WTC11 (cell line): ENCODE data around the gene RBM38. TPM values are rescaled to one million over a fixed set of nuclear protein-coding genes. Genes with fewer than 3 reads are reported as not detected.

Source experiments
- ATAC-seq: fragments of 200-7000 bp; cut with Tn5 transposase; 2 replicates; pipeline ENCODE4 v1.10.0; 2021; ENCODE audit warnings: mild to moderate bottlenecking, moderate library complexity
- CTCF ChIA-PET: fragments of 300-600 bp; sonication (Branson Sonifier 250); formaldehyde crosslinking; loops from one replicate; lab custom pipeline; 2021; ENCODE audit warnings: antibody characterized with exemption; lab: Charles Lee
- POLR2A ChIA-PET: fragments of 350-600 bp; sonication (Branson Sonifier 250); formaldehyde crosslinking; loops from one replicate; lab custom pipeline; 2021; ENCODE audit warnings: antibody characterized with exemption; lab: Charles Lee
- DNase-seq: peaks from one replicate; pipeline ENCODE4 v3.0.0; 2021; ENCODE audit warnings: low spot score
- H3K27ac Mint-ChIP-seq: 2 replicates; pipeline ENCODE4 v1.8.0; 2021; ENCODE audit warnings: mixed read lengths
- H3K27me3 Mint-ChIP-seq: 2 replicates; pipeline ENCODE4 v1.8.0; 2021; ENCODE audit warnings: low read depth, mild to moderate bottlenecking, moderate library complexity, mixed read lengths
- H3K36me3 Mint-ChIP-seq: 2 replicates; pipeline ENCODE4 v1.8.0; 2021; ENCODE audit warnings: mixed read lengths
- H3K4me1 Mint-ChIP-seq: 2 replicates; pipeline ENCODE4 v1.8.0; 2022; ENCODE audit warnings: mixed read lengths
- H3K4me3 Mint-ChIP-seq: 2 replicates; pipeline ENCODE4 v1.8.0; 2021; ENCODE audit warnings: mild to moderate bottlenecking, moderate library complexity, mixed read lengths
- H3K9me3 Mint-ChIP-seq: 2 replicates; pipeline ENCODE4 v1.8.0; 2021; ENCODE audit warnings: mixed read lengths
- CREB1 ChIP-seq: sonication (generic); formaldehyde crosslinking; IDR thresholded peaks from 2 replicates; pipeline ENCODE4 v1.8.0; 2023; ENCODE audit warnings: mild to moderate bottlenecking, missing genetic modification reagents
- EMX1 ChIP-seq: fragments of 250-450 bp; sonication (Bioruptor Pico); IDR thresholded peaks from 2 replicates; pipeline ENCODE4 v1.8.0; 2021; ENCODE audit warnings: mild to moderate bottlenecking
- ERG ChIP-seq: fragments of 250-450 bp; sonication (Bioruptor Pico); IDR thresholded peaks from 2 replicates; pipeline ENCODE4 v1.8.0; 2021; ENCODE audit warnings: mild to moderate bottlenecking
- ETV6 ChIP-seq: sonication (generic); formaldehyde crosslinking; IDR thresholded peaks from 2 replicates; pipeline ENCODE4 v1.8.1; 2022; ENCODE audit warnings: mild to moderate bottlenecking, missing genetic modification reagents
- FOXJ3 ChIP-seq: sonication (generic); formaldehyde crosslinking; IDR thresholded peaks from 2 replicates; pipeline ENCODE4 v1.9.0; 2021; ENCODE audit warnings: missing genetic modification reagents, mild to moderate bottlenecking, borderline replicate concordance
- FOXP1 ChIP-seq: sonication (generic); formaldehyde crosslinking; IDR thresholded peaks from 2 replicates; pipeline ENCODE4 v1.8.0; 2022; ENCODE audit warnings: missing genetic modification reagents, mild to moderate bottlenecking, moderate library complexity, borderline replicate concordance
- GRHL2 ChIP-seq: fragments of 250-450 bp; sonication (Bioruptor Pico); IDR thresholded peaks from 2 replicates; pipeline ENCODE4 v1.8.0; 2022; ENCODE audit warnings: mild to moderate bottlenecking, moderate library complexity; ENCODE audit not compliant: insufficient replicate concordance, severe bottlenecking
- KAT7 ChIP-seq: sonication (generic); formaldehyde crosslinking; IDR thresholded peaks from 2 replicates; pipeline ENCODE4 v1.8.1; 2023; ENCODE audit warnings: missing genetic modification reagents, mild to moderate bottlenecking, borderline replicate concordance
- SMAD4 ChIP-seq: sonication (generic); formaldehyde crosslinking; IDR thresholded peaks from 2 replicates; pipeline ENCODE4 v1.8.0; 2022; ENCODE audit warnings: mild to moderate bottlenecking, missing genetic modification reagents
- ZBTB21 ChIP-seq: sonication (generic); formaldehyde crosslinking; IDR thresholded peaks from 2 replicates; pipeline ENCODE4 v1.8.1; 2023; ENCODE audit warnings: mild to moderate bottlenecking, missing genetic modification reagents, borderline replicate concordance
- ZNF263 ChIP-seq: sonication (generic); formaldehyde crosslinking; IDR thresholded peaks from 2 replicates; pipeline ENCODE4 v1.8.1; 2022; ENCODE audit warnings: low read depth, mild to moderate bottlenecking, moderate library complexity, missing genetic modification reagents
- ZNF281 ChIP-seq: sonication (generic); formaldehyde crosslinking; IDR thresholded peaks from 2 replicates; pipeline ENCODE4 v1.8.0; 2023; ENCODE audit warnings: mild to moderate bottlenecking, missing genetic modification reagents
- ZNF317 ChIP-seq: sonication (generic); formaldehyde crosslinking; IDR thresholded peaks from 2 replicates; pipeline ENCODE4 v1.8.1; 2023; ENCODE audit warnings: low read depth, mild to moderate bottlenecking, moderate library complexity, missing genetic modification reagents, borderline replicate concordance
- ZNF423 ChIP-seq: fragments of 250-450 bp; sonication (Bioruptor Pico); IDR thresholded peaks from 2 replicates; pipeline ENCODE4 v2.1.2; 2022; ENCODE audit warnings: mild to moderate bottlenecking, moderate library complexity
- ZNF671 ChIP-seq: fragments of 250-450 bp; sonication (Bioruptor Pico); IDR thresholded peaks from 2 replicates; pipeline ENCODE4 v1.8.0; 2021; ENCODE audit warnings: mild to moderate bottlenecking
- total RNA-seq: library from RNA; stranded (reverse); gene quantifications from 3 replicates; pipeline ENCODE4 v1.2.3, GENCODE V29; 2021
- TF ChIP-seq, protein P1 (sequence below): sonication (generic); formaldehyde crosslinking; IDR thresholded peaks from 2 replicates; pipeline ENCODE4 v1.8.1; 2023; ENCODE audit warnings: mild to moderate bottlenecking, missing genetic modification reagents
- TF ChIP-seq, protein P2 (sequence below): sonication (generic); formaldehyde crosslinking; IDR thresholded peaks from 2 replicates; pipeline ENCODE4 v1.8.1; 2023; ENCODE audit warnings: mild to moderate bottlenecking, missing genetic modification reagents
- TF ChIP-seq, protein P3 (sequence below): sonication (generic); formaldehyde crosslinking; IDR thresholded peaks from 2 replicates; pipeline ENCODE4 v1.8.0; 2022; ENCODE audit warnings: mild to moderate bottlenecking, missing genetic modification reagents
- TF ChIP-seq, protein P4 (sequence below): sonication (generic); formaldehyde crosslinking; IDR thresholded peaks from 2 replicates; pipeline ENCODE4 v1.8.1; 2022; ENCODE audit warnings: mild to moderate bottlenecking, moderate library complexity, missing genetic modification reagents
- TF ChIP-seq, protein P5 (sequence below): sonication (generic); formaldehyde crosslinking; IDR thresholded peaks from 2 replicates; pipeline ENCODE4 v1.8.1; 2022; ENCODE audit warnings: low read depth, mild to moderate bottlenecking, moderate library complexity, missing genetic modification reagents, borderline replicate concordance

The RBM38 gene
- total RNA-seq, 1 experiment from 2014 or later: 69.0 TPM

- H3K4me1 Mint-ChIP-seq: no peaks in the 10 kb centered on the region
- peaks cover 5% of the 10 kb centered on the region for H3K9me3 Mint-ChIP-seq
- DNase-seq (no peak), ATAC-seq (no peak)
- no peak overlapping the region for H3K27ac Mint-ChIP-seq
- ChIA-PET POLR2A (no interaction called here), CTCF (no interaction called here)
- no peaks in the 10 kb centered on the region for H3K27me3 Mint-ChIP-seq
- peaks cover 47% of the 10 kb centered on the region for H3K36me3 Mint-ChIP-seq
- H3K4me3 Mint-ChIP-seq: no peak overlapping the region
- TF ChIP-seq ETV6 (CRISPR knock-in tag) (no peak), FOXJ3 (CRISPR knock-in tag) (no peak), ZNF263 (CRISPR knock-in tag) (no peak), GRHL2 (CRISPR knock-in tag) (no peak), ZNF671 (CRISPR knock-in tag) (no peak), ZNF423 (CRISPR knock-in tag) (no peak), SMAD4 (CRISPR knock-in tag) (no peak), KAT7 (CRISPR knock-in tag) (no peak), ZBTB21 (no peak), ERG (no peak), FOXP1 (no peak), EMX1 (CRISPR knock-in tag) (no peak), ZNF317 (no peak), CREB1 (CRISPR knock-in tag) (no peak), ZNF281 (CRISPR knock-in tag) (no peak)
- TF ChIP-seq, protein P1, sequence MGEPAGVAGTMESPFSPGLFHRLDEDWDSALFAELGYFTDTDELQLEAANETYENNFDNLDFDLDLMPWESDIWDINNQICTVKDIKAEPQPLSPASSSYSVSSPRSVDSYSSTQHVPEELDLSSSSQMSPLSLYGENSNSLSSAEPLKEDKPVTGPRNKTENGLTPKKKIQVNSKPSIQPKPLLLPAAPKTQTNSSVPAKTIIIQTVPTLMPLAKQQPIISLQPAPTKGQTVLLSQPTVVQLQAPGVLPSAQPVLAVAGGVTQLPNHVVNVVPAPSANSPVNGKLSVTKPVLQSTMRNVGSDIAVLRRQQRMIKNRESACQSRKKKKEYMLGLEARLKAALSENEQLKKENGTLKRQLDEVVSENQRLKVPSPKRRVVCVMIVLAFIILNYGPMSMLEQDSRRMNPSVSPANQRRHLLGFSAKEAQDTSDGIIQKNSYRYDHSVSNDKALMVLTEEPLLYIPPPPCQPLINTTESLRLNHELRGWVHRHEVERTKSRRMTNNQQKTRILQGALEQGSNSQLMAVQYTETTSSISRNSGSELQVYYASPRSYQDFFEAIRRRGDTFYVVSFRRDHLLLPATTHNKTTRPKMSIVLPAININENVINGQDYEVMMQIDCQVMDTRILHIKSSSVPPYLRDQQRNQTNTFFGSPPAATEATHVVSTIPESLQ (CRISPR knock-in tag): no peak
- TF ChIP-seq, protein P2, sequence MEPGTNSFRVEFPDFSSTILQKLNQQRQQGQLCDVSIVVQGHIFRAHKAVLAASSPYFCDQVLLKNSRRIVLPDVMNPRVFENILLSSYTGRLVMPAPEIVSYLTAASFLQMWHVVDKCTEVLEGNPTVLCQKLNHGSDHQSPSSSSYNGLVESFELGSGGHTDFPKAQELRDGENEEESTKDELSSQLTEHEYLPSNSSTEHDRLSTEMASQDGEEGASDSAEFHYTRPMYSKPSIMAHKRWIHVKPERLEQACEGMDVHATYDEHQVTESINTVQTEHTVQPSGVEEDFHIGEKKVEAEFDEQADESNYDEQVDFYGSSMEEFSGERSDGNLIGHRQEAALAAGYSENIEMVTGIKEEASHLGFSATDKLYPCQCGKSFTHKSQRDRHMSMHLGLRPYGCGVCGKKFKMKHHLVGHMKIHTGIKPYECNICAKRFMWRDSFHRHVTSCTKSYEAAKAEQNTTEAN (CRISPR knock-in tag): no peak
- TF ChIP-seq, protein P3, sequence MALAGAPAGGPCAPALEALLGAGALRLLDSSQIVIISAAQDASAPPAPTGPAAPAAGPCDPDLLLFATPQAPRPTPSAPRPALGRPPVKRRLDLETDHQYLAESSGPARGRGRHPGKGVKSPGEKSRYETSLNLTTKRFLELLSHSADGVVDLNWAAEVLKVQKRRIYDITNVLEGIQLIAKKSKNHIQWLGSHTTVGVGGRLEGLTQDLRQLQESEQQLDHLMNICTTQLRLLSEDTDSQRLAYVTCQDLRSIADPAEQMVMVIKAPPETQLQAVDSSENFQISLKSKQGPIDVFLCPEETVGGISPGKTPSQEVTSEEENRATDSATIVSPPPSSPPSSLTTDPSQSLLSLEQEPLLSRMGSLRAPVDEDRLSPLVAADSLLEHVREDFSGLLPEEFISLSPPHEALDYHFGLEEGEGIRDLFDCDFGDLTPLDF: no peak
- TF ChIP-seq, protein P4, sequence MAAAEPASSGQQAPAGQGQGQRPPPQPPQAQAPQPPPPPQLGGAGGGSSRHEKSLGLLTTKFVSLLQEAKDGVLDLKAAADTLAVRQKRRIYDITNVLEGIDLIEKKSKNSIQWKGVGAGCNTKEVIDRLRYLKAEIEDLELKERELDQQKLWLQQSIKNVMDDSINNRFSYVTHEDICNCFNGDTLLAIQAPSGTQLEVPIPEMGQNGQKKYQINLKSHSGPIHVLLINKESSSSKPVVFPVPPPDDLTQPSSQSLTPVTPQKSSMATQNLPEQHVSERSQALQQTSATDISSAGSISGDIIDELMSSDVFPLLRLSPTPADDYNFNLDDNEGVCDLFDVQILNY: no peak
- TF ChIP-seq, protein P5, sequence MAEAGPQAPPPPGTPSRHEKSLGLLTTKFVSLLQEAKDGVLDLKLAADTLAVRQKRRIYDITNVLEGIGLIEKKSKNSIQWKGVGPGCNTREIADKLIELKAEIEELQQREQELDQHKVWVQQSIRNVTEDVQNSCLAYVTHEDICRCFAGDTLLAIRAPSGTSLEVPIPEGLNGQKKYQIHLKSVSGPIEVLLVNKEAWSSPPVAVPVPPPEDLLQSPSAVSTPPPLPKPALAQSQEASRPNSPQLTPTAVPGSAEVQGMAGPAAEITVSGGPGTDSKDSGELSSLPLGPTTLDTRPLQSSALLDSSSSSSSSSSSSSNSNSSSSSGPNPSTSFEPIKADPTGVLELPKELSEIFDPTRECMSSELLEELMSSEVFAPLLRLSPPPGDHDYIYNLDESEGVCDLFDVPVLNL (CRISPR knock-in tag): no peak
These were observed 26.7 kb upstream of the RBM38 start for GRCh38 chr20:57364451-57364850.
